Prostate gland (tissue), 2 donors: ENCODE data around the gene IFNA13. TPM values are rescaled to one million over a fixed set of nuclear protein-coding genes. Genes with fewer than 3 reads are reported as not detected.

ENCODE experiments used
- DNase-seq: peaks from one replicate; pipeline ENCODE4 v3.0.0-alpha.2; 2019; ENCODE audit warnings: low spot score
- H3K27ac ChIP-seq, 2 donors: fragments of 200-600 bp; sonication (generic); 2 replicates each; pipeline ENCODE4 v1.5.1; 2017 to 2019
- H3K27me3 ChIP-seq: fragments of 200-600 bp; sonication (generic); replicated peaks from 2 replicates; pipeline ENCODE4 v1.5.1; 2019; ENCODE audit not compliant: insufficient read depth
- H3K36me3 ChIP-seq, 2 donors: fragments of 200-600 bp; sonication (generic); 1 replicate in 1 of 2; 2 replicates in 1 of 2; pipeline versions ENCODE4 v1.5.1 to v1.8.1; 2017 to 2019
- H3K4me1 ChIP-seq: fragments of 200-600 bp; sonication (generic); replicated peaks from 2 replicates; pipeline ENCODE4 v1.5.1; 2019
- H3K4me3 ChIP-seq, 2 donors: fragments of 200-600 bp; sonication (generic); 2 replicates each; pipeline ENCODE4 v1.5.1; 2017 to 2019
- H3K9me3 ChIP-seq: fragments of 200-600 bp; sonication (generic); 2 replicates; pipeline ENCODE4 v1.5.1; 2017
- CTCF ChIP-seq, 4 experiments: fragments of 200-600 bp in 2 of 4; fragments of 450-650 bp in 2 of 4; sonication (generic) in 2 of 4; IDR thresholded peaks; 1 replicate in 3 of 4; 2 replicates in 1 of 4; pipeline ENCODE4 v1.5.1; 2016 to 2019; ENCODE audit warnings: antibody characterized with exemption in 4 of 4, mild to moderate bottlenecking in 2 of 4, moderate library complexity in 2 of 4
- POLR2A ChIP-seq: fragments of 450-650 bp; IDR thresholded peaks from one replicate; pipeline ENCODE4 v1.6.1; 2016; ENCODE audit warnings: antibody characterized with exemption, mild to moderate bottlenecking
- POLR2AphosphoS5 ChIP-seq: sonication (generic); formaldehyde crosslinking; IDR thresholded peaks from one replicate; pipeline ENCODE4 v1.6.1; 2017; ENCODE audit warnings: antibody characterized with exemption
- WGBS: methylation state at CpG from one replicate; pipeline ENCODE4 v1.1.5; 2018; 5-methylcytosine and 5-hydroxymethylcytosine counted together
- intact Hi-C: fragments of 100-400 bp; cut with DNase I; formaldehyde crosslinking; loops from one replicate; pipeline ENCODE4 v1.14.2; 2022
- total RNA-seq, 2 donors: library from RNA; depleted of rRNA; stranded (reverse); fragments of >200 nt; gene quantifications; one replicate each; pipeline ENCODE4 v1.1.0, GENCODE V29; 2016

The IFNA13 gene
- total RNA-seq, 2 donors from 2014 or later, result not detected

- H3K27me3 ChIP-seq, result peaks cover 6% of the 10 kb centered on the region
- intact Hi-C loops, result loop anchor here (5.0 kb wide), 1 partner anchor 82 kb away; no protein-coding TSS in a partner anchor
- H3K4me1 ChIP-seq, result no peaks in the 10 kb centered on the region
- no peak overlapping the region for H3K4me3 ChIP-seq
- WGBS, result 92% methylated on average over 5 of the region's 5 CpGs
- TF ChIP-seq CTCF (IDR thresholded peaks at IDR 0.05) (no peak), POLR2AphosphoS5 (no peak), POLR2A (no peak)
- no peaks in the 10 kb centered on the region for H3K9me3 ChIP-seq
- no peak overlapping the region for H3K27ac ChIP-seq
- no peak for DNase-seq
- H3K36me3 ChIP-seq, result no peaks in the 10 kb centered on the region
Observed at GRCh38 chr9:21398955-21399489, 31.2 kb upstream of the IFNA13 start.

- Histone ChIP-seq H3K4me3 (peak overlapping the region; percentile 15 to 18), H3K4me1 (no peaks in the 10 kb centered on the region), H3K27ac (no peak overlapping the region), H3K9me3 (no peaks in the 10 kb centered on the region), H3K27me3 (no peaks in the 10 kb centered on the region), H3K36me3 (no peaks in the 10 kb centered on the region)
- TF ChIP-seq POLR2A, result no peak
- no peak for TF ChIP-seq POLR2AphosphoS5
- TF ChIP-seq CTCF (IDR thresholded peaks at IDR 0.05), result peak; percentile 42 to 64 (median 60)
- 12% methylated on average over 40 of the region's 40 CpGs for WGBS
- intact Hi-C loops, result loop anchor here (5.0 kb wide), 1 partner anchor 79 kb away; no protein-coding TSS in a partner anchor
- peak; percentile 22 for DNase-seq
Observed at GRCh38 chr9:21395778-21396717, 28.2 kb upstream of the IFNA13 start.

GRCh38 chr9:21392270-21392669 lies 24.4 kb upstream of the IFNA13 start:
- DNase-seq, result no peak
- H3K27me3 ChIP-seq, result no peaks in the 10 kb centered on the region

GRCh38 chr9:21385131-21385670 lies 17.3 kb upstream of the IFNA13 start, which contains the start of gene IFNA2:
TSS of gene IFNA2 (minus strand) at chr9:21385398. CDS start at chr9:21385329, 69 bp downstream.
- H3K27me3 ChIP-seq, result peaks cover 2% of the 10 kb centered on the region
- DNase-seq, result no peak
- intact Hi-C loops, result no loop called here
- H3K27ac ChIP-seq, result no peak within 1 kb of the TSS
- 82% methylated on average over 1 of the region's 1 CpG for WGBS
- no peaks in the 10 kb centered on the region for H3K4me1 ChIP-seq
- H3K36me3 ChIP-seq, result no peaks in the 10 kb centered on the region
- no peak within 1 kb of the TSS for H3K4me3 ChIP-seq
- H3K9me3 ChIP-seq, result no peaks in the 10 kb centered on the region
- no peak for TF ChIP-seq CTCF (IDR thresholded peaks at IDR 0.05)
- no peak for TF ChIP-seq POLR2A
- TF ChIP-seq POLR2AphosphoS5, result no peak

More at GRCh38 chr9:21392270-21392669, 24.4 kb upstream of the IFNA13 start:
- 75% methylated on average over 6 of the region's 6 CpGs for WGBS
- Histone ChIP-seq H3K4me1 (no peaks in the 10 kb centered on the region), H3K36me3 (no peaks in the 10 kb centered on the region), H3K4me3 (no peak overlapping the region), H3K27ac (no peak overlapping the region), H3K9me3 (no peaks in the 10 kb centered on the region)
- intact Hi-C loops, result no loop called here
- peak in 1 of 4 experiments; percentile 30 for TF ChIP-seq CTCF (IDR thresholded peaks at IDR 0.05)
- no peak for TF ChIP-seq POLR2AphosphoS5
